Body of pancreas (tissue), 4 donors: ENCODE results near the gene CLDN24. TPM values are rescaled to one million over a fixed set of nuclear protein-coding genes. Genes with fewer than 3 reads are reported as not detected.

Source experiments
- ATAC-seq: fragments of 150-250 bp; one replicate; pipeline ENCODE4 v1.9.1; 2016
- DNase-seq, 4 donors: peaks; one replicate each; pipeline ENCODE4 v3.0.0-alpha.2; 2019
- H3K27ac ChIP-seq, 4 donors: fragments of 200-600 bp; sonication (generic); 1 replicate in 3 of 4; 2 replicates in 1 of 4; pipeline versions ENCODE4 v1.5.1 to v1.6.1; 2016 to 2019; ENCODE audit warnings: mild to moderate bottlenecking in 1 of 4, mixed read lengths in 1 of 4, moderate library complexity in 1 of 4
- H3K27me3 ChIP-seq, 2 donors: fragments of 200-600 bp; sonication (generic); one replicate each; pipeline ENCODE4 v1.6.0; 2016; ENCODE audit warnings: mild to moderate bottlenecking in 1 of 2
- H3K36me3 ChIP-seq, 2 donors: fragments of 200-600 bp; sonication (generic); replicated peaks in 1 of 2; 2 replicates each; pipeline ENCODE4 v1.5.1; 2016; ENCODE audit warnings: low read depth in 2 of 2; ENCODE audit not compliant: insufficient read depth in 1 of 2
- H3K4me1 ChIP-seq: fragments of 200-600 bp; sonication (generic); one replicate; pipeline ENCODE4 v1.6.0; 2016
- H3K4me3 ChIP-seq, 2 donors: fragments of 200-600 bp; sonication (generic); 1 replicate in 1 of 2; 2 replicates in 1 of 2; pipeline ENCODE4 v1.5.1; 2016 to 2019
- H3K9me3 ChIP-seq, 3 donors: fragments of 200-600 bp; sonication (generic); 1 replicate in 2 of 3; 2 replicates in 1 of 3; pipeline ENCODE4 v1.5.1; 2016
- POLR2A ChIP-seq, 3 donors: fragments of 450-650 bp; IDR thresholded peaks; one replicate each; pipeline ENCODE4 v1.6.1; 2016; ENCODE audit warnings: antibody characterized with exemption in 3 of 3, mild to moderate bottlenecking in 2 of 3
- WGBS, 2 donors: methylation state at CpG; one replicate each; pipeline ENCODE4 v1.1.5; 2017; 5-methylcytosine and 5-hydroxymethylcytosine counted together
- intact Hi-C: fragments of 100-400 bp; cut with DNase I; formaldehyde crosslinking; loops from one replicate; pipeline ENCODE4 v1.15.1; 2023
- total RNA-seq, 2 donors: library from RNA; depleted of rRNA; stranded (reverse); fragments of >200 nt; gene quantifications; one replicate each; pipeline ENCODE4 v1.1.0, GENCODE V29; 2016
- TF ChIP-seq, protein P1 (sequence below), 7 experiments: fragments of 450-650 bp in 4 of 7; fragments of 200-600 bp in 3 of 7; sonication (generic) in 3 of 7; IDR thresholded peaks; one replicate each; pipeline ENCODE4 v1.5.1; 2016 to 2019; ENCODE audit warnings: antibody characterized with exemption in 7 of 7

CLDN24 gene
- total RNA-seq, 2 donors from 2014 or later: not detected

DNA sequence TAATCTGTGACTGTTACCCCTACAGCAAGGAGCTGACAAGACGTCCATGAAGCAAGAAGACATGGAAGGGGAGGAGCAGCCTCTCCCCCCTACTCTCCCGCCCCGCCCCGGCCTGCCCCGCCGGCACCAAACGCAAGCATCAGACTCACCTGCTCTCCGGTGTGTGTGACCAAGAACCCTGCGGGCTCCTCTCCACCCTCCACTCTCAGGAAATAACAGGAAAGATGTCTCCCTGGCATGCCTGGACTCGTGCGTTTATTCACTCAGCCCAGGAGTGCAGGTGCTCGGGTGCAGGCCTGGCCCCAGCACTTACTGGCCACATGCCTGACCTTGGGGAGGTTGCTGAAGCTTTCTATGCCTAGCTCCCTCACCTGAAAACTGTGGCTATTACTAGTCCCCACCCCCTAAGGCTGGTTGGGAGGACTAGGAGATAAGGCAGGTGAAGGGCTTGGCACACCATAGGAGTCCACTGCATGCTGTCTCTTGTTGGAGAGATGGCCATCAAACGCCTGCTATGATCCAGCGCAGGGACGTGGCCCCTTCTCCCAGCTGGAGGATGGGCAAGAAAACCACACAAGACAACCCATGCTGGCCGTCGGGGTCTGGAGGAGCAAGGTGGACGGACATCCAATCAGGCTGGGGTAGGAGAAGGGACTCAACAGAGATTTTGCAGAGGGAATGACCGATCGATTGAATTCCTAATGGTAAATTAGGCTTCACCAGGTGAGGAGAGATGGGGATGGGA is 34.9 kb upstream of the CLDN24 start:
- H3K27me3 ChIP-seq: no peaks in the 10 kb centered on the region
- H3K4me3 ChIP-seq: no peak overlapping the region
- H3K27ac ChIP-seq: no peak overlapping the region
- 81 to 82% methylated on average over 20 of the region's 20 CpGs for WGBS, 2 donors
- peaks cover 5% of the 10 kb centered on the region for H3K4me1 ChIP-seq
- no peak for DNase-seq
- intact Hi-C loops: no loop called here
- ATAC-seq: no peak
- TF ChIP-seq POLR2A (IDR thresholded peaks at IDR 0.05): no peak
- TF ChIP-seq, protein P1, sequence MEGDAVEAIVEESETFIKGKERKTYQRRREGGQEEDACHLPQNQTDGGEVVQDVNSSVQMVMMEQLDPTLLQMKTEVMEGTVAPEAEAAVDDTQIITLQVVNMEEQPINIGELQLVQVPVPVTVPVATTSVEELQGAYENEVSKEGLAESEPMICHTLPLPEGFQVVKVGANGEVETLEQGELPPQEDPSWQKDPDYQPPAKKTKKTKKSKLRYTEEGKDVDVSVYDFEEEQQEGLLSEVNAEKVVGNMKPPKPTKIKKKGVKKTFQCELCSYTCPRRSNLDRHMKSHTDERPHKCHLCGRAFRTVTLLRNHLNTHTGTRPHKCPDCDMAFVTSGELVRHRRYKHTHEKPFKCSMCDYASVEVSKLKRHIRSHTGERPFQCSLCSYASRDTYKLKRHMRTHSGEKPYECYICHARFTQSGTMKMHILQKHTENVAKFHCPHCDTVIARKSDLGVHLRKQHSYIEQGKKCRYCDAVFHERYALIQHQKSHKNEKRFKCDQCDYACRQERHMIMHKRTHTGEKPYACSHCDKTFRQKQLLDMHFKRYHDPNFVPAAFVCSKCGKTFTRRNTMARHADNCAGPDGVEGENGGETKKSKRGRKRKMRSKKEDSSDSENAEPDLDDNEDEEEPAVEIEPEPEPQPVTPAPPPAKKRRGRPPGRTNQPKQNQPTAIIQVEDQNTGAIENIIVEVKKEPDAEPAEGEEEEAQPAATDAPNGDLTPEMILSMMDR (IDR thresholded peaks at IDR 0.05): no peak
- no peaks in the 10 kb centered on the region for H3K9me3 ChIP-seq
- H3K36me3 ChIP-seq: no peaks in the 10 kb centered on the region

DNA sequence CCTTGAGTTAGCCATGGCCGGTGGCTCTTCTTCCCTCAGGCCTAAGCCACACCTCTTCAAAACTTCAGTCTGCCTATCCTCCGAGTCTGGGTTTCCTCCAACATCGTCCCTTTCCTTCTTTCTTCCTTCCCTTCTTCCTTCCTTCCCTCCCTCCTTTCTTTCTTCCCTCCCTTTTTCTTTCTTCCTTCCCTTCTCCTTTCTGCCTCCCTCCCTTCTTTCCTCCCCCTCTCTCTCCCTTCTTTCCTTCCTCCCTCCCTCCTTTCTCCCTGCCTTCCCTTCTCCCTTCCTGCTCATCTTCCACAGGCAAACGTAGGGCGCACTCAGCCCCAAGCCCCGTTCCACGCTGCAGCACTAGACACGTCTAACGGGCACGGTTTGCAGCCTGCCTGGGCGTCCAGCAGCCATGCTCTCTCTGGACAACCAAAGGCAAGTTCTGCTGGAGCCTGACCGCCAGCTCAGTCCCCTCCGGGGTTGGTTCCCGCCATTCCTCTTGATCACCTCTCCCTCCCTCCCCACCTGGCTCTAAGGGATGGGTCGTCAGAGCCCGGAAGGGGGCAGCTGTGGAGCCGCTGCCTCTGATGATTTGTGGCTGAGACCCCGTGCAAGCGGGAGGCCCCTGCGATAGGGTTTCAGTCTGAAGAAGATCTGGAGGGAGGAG is 34.1 kb upstream of the CLDN24 start:
- DNase-seq: no peak
- Histone ChIP-seq H3K4me1 (peaks cover 5% of the 10 kb centered on the region), H3K27me3 (no peaks in the 10 kb centered on the region), H3K36me3 (no peaks in the 10 kb centered on the region), H3K9me3 (no peaks in the 10 kb centered on the region), H3K4me3 (no peak overlapping the region), H3K27ac (no peak overlapping the region)
- intact Hi-C loops: no loop called here
- 85 to 90% methylated on average over 20 of the region's 20 CpGs for WGBS, 2 donors
- TF ChIP-seq, protein P1 (IDR thresholded peaks at IDR 0.05): no peak
- no peak for TF ChIP-seq POLR2A (IDR thresholded peaks at IDR 0.05)
- ATAC-seq: no peak

DNA sequence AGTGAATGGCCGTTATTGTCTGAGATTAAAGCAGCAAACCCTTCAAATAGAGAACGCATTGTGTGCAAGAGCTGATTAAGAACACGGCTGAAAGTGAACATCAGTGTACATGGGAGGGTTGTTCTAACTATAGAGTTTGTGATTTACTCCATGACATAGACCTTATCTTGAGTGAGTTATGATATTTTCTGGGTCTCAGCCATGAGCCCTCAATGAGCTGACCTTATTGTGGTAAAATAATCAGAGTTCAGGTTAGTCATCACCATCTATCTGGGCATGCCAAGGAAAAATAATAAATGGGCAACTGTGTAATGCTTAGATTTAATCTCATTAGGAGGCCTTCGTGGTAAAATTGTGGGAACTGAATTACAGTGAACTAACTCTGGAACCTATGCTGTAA is 33.2 kb upstream of the CLDN24 start:
- Histone ChIP-seq H3K27me3 (no peaks in the 10 kb centered on the region), H3K4me3 (no peak overlapping the region), H3K36me3 (no peaks in the 10 kb centered on the region), H3K27ac (no peak overlapping the region), H3K4me1 (peaks cover 5% of the 10 kb centered on the region), H3K9me3 (no peaks in the 10 kb centered on the region)
- WGBS, 2 donors: 45 to 53% methylated on average over 4 of the region's 4 CpGs
- ATAC-seq (peak; percentile 80), DNase-seq (no peak)
- TF ChIP-seq, protein P1 (IDR thresholded peaks at IDR 0.05): no peak
- TF ChIP-seq POLR2A (IDR thresholded peaks at IDR 0.05): no peak
- intact Hi-C loops: no loop called here

DNA sequence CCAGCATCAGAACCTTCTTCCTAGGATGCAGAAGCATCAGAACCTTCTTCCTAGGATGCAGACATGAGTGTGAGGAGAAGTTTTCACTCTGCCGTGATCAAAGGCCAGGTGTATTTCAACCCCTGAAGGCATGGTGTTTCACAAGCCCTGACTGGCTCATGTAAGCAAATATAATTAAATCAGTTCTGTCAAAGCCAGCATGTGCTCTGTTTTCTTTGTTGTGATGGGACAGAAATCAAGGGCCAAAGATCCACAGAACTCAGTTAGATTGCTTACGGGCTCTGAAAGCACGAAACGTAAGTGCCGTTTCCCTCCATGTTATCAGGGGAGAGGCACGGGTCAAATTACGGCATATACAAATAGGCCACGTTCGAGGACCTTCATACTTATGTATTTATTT is 32.0 kb upstream of the CLDN24 start:
- TF ChIP-seq POLR2A (IDR thresholded peaks at IDR 0.05): no peak
- TF ChIP-seq, protein P1 (IDR thresholded peaks at IDR 0.05): no peak
- H3K27ac ChIP-seq: no peak overlapping the region
- no peaks in the 10 kb centered on the region for H3K36me3 ChIP-seq
- intact Hi-C loops: no loop called here
- peaks cover 5% of the 10 kb centered on the region for H3K4me1 ChIP-seq
- 34 to 42% methylated on average over 9 of the region's 9 CpGs for WGBS, 2 donors
- H3K4me3 ChIP-seq: no peak overlapping the region
- no peak for ATAC-seq
- no peaks in the 10 kb centered on the region for H3K27me3 ChIP-seq
- DNase-seq: no peak
- H3K9me3 ChIP-seq: no peaks in the 10 kb centered on the region
